ENCODE measurements around the gene DTX1.

DTX1 gene

GRCh38 chr12:113142886-113143332, 86.4 kb downstream of the DTX1 start (continued):
- TF ChIP-seq HIC1 (tag by site-specific recombination; IDR thresholded peaks at IDR 0.05) (no peak), ZNF549 (tag by site-specific recombination; IDR thresholded peaks at IDR 0.05) (no peak), KLF9 (tag by site-specific recombination; IDR thresholded peaks at IDR 0.05; ENCODE audit: low read depth) (no peak), ZNF560 (tag by site-specific recombination; IDR thresholded peaks at IDR 0.05; ENCODE audit: borderline replicate concordance) (no peak), KLF17 (tag by site-specific recombination; IDR thresholded peaks at IDR 0.05) (no peak), ZNF26 (tag by site-specific recombination; IDR thresholded peaks at IDR 0.05) (no peak), PRDM2 (tag by site-specific recombination; IDR thresholded peaks at IDR 0.05; ENCODE audit: borderline replicate concordance) (no peak)

- TF ChIP-seq ZNF518A (tag by site-specific recombination; conservative IDR thresholded peaks at IDR 0.05; ENCODE audit: low read depth): no peak
- no peak for TF ChIP-seq ZNF830 (tag by site-specific recombination; IDR thresholded peaks at IDR 0.05; ENCODE audit: low read depth)
- TF ChIP-seq ZNF121 (tag by site-specific recombination; IDR thresholded peaks at IDR 0.05): peak; percentile 88
- no peak for TF ChIP-seq ZNF366 (tag by site-specific recombination; conservative IDR thresholded peaks at IDR 0.05)
- no peak for TF ChIP-seq ZNF530 (tag by site-specific recombination; IDR thresholded peaks at IDR 0.05; ENCODE audit: low read depth)
- no peak for TF ChIP-seq ZNF248 (tag by site-specific recombination; IDR thresholded peaks at IDR 0.05)
- no peak for TF ChIP-seq ZNF548 (tag by site-specific recombination; IDR thresholded peaks at IDR 0.05)
- no peaks in the 10 kb centered on the region for H3K9me3 ChIP-seq (ENCODE audit: control insufficient read depth, insufficient read depth, low read depth, low read length)
- H3K4me3 ChIP-seq (ENCODE audit: low read depth, low read length): no peak overlapping the region
- no peak overlapping the region for H3K27ac ChIP-seq (ENCODE audit: extremely low read depth, low read depth, low read length)
- no peaks in the 10 kb centered on the region for H3K4me1 ChIP-seq (ENCODE audit: control insufficient read depth, insufficient read depth, low read length)
- CTCF ChIA-PET: no interaction called here
- H3K36me3 ChIP-seq (ENCODE audit: control insufficient read depth in 2 of 2, insufficient read depth in 1 of 2, low read length in 2 of 2): no peaks in the 10 kb centered on the region
- POLR2A ChIA-PET: no interaction called here
Measured at GRCh38 chr12:113143959-113144358, 87.4 kb downstream of the DTX1 start.

Data from HEK293 (cell line).